HG03571 (cell line): ENCODE data around the gene LDLRAD3.
"Not testable (repeated sequence)": the region's sequence is repeated elsewhere in the genome, so short reads cannot be mapped to it uniquely, and the experiment has no call there.

Experiments
- ATAC-seq: cut with Tn5 transposase; IDR thresholded peaks from one replicate; pipeline ENCODE4 v1.9.1; 2021; ENCODE audit not compliant: unreplicated experiment

The LDLRAD3 gene

GRCh38 chr11:36041988-36042611 is 98.2 kb downstream of the LDLRAD3 start:
- no peak for ATAC-seq

DNA sequence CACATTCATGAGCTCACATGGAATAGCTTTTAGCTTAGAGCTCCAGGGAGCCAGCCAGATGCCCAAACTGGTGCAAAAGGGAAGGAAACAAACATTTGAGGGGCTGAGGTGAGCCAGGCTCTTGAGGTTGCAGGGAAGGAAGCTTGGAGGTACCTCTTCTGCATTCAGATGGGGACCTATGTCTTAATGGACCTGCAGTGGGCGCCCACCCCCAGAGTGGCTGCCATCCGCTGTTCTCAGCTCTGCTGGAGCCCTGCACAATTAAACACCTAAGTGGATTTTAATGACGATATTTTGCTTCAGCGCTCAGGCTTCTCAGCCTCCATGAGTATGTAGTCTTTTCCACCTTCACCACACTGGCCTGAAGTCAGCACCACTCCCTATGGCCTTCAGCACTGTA is 100.8 kb downstream of the LDLRAD3 start:
- ATAC-seq = no peak

DNA sequence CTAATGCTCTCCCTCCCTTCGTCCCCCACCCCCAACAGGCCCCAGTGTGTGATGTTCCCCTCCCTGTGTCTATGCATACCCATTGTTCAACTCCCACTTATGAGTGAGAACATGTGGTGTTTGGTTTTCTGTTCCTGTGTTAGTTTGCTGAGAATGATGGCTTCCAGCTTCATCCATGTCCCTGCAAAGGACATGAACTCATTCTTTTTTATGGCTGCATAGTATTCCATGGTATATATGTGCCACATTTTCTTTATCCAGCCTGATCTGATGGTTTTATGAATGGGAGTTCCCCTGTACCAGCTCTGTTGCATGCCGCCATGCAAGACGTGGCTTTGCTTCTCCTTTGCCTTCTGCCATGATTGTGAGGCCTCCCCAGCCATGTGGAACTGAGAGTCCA is 102.1 kb downstream of the LDLRAD3 start:
- ATAC-seq = not testable (repeated sequence)

GRCh38 chr11:36046932-36047331 is 103.1 kb downstream of the LDLRAD3 start:
- no peak for ATAC-seq

DNA sequence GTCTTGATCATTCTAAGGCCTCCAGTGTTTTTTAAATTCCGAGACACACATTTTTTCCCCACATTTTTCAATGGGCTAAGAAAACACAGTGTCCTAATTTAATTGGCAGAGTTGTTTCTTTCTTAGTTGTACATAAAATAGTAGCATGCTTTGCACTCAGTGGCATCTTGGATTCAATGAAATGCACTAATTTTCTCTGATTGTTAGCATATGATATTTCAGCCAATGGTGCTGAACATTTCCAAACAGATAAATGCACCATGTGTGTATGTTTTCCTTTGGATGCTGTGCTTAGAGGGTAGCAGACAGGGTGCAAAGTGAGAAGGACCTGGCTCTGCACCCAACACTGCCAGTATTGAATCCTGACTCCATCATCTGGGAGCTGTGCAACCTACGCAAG is 103.5 kb downstream of the LDLRAD3 start:
- no peak for ATAC-seq

GRCh38 chr11:36048496-36049247 is 104.8 kb downstream of the LDLRAD3 start:
- no peak for ATAC-seq

DNA sequence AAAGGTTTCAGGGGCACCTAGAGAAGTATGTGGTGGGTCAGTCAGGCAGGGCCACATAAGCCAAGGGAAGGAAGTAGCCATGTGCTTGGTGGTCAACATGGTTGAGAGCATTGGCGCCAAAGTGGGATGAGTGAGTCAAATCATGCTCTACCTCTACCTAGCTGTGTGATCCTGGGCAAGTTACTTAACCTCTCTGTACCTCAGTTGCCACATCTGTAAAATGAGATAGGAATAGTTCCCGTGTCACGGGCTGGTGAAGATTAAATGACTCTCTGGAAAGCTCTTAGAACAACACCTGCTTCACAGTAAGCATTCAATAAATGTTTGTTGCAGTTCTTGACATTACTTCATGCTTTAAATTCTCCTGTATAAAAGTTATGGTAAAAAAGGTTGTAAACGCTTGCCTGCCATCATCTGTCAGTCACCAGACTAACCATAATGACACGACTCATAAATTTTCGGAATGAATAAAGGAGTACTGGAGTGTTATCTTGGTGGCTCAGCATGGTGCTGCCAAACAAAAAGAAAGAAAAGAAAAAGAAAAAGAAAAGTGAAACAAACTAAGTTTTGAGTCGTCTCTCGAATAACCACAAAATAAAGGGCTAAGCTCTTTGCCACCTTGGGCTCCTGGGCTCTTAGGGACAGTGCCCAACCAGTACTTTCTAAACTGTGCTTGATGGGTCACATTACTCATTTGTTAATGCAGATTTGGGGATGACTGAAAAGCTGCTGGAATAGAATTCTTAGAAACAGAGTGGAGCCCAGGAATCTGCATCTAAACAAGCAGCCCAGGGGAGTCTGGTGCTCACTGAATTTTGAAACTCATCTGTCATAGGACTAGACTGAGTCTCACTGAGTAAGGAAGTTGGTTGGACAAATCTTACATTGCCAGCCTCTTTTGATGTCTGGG is 107.6 kb downstream of the LDLRAD3 start:
- ATAC-seq = no peak

- ATAC-seq = no peak
Measured at GRCh38 chr11:36053281-36053680, 109.4 kb downstream of the LDLRAD3 start.

- ATAC-seq = no peak
Measured at GRCh38 chr11:36053862-36054261, 110.0 kb downstream of the LDLRAD3 start.

DNA sequence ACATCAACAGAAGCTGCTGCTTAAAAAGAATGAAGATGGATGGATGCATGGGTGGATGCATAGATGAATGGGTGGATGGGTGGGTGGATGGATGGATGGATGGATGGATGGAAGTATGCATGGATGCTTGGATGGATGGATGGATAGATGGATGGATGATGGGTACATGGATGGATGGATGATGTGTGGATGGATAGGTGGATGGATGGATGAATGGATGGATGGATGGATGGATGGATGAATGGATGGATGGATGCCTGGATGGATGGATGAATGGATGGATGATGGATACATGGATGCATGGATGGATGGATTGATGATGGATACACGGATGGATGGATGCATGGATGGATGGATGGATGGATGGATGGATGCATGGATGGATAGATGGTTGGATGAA is 110.8 kb downstream of the LDLRAD3 start:
- no peak for ATAC-seq

DNA sequence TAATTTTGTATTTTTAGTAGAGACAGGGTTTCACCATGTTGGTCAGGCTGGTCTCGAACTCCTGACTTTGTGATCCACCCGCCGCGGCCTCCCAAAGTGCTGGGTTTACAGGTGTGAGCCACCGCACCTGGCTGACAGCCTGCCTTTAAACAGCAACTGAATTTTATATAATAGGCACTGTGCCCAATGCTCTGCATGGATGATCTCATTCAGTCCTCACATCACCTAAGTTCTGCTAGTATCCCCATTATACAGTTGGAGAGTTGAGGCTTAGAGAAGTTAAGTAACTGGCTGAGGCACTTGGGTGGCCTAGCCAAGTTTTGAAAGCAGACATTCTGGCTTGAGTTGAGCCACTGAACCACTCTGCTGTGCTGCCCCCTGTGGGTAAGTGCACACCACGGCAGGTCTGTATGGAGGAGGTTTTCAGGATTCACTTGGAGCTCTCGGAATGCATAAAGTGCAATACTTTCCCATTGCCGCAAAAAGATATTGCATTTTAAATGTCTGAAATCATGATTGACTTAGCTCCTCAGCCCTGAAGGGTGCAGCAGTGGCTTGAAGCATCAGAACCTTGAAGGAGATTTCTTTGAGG is 112.4 kb downstream of the LDLRAD3 start:
- ATAC-seq = no peak

DNA sequence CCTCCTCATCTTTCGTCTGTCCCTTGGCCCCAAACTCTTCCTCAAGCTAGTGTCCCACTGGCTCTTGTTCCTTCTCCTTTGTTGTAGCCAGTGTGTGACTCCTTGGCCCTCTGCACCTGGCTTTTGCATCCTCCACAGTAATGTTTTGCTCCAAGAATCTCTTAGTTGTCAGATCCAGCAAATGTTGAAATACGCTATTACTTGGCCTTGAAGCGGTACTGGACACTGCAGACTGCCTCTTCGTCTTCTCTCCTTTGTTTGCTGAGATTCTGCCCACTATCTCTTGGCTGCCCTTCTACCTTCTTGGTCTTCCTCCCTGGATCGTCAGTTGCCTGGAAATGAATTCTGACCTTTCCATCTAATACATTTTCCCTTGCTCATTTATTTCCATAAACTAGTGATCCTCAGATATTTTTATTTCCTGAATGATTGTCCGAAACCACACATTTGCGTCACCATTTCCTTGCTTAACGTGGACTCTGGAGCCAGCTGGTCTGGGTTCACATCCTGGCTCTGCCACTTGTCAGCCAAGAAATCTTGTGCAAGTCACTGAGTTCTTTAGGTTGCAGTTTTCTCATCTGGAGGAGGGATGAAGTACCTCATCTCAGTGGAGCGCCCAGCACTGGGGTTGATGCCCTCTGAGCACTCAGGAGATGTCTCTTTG is 113.6 kb downstream of the LDLRAD3 start:
- ATAC-seq = no peak

DNA sequence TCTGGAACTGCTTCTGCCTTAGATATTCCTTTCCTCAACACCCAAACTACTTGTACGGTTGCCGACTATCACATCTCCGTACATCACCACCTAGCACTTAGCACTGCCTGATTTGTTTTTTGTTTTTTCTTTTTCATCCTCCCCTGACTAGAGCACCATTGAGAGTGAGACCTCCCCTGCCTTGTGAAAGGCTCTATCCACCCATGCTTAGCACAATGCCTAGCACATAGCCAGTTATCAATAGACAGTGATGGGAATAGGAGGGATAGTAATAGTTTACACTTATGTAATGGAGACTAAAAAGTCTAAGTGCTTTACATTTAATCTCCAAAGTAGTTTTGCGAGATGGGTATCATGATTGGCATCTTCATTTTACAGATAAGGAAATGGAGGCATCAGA is 115.8 kb downstream of the LDLRAD3 start:
- no peak for ATAC-seq

GRCh38 chr11:36060926-36061325 is 117.1 kb downstream of the LDLRAD3 start:
- no peak for ATAC-seq

- ATAC-seq = no peak
Measured at GRCh38 chr11:36061471-36061870, 117.6 kb downstream of the LDLRAD3 start.

GRCh38 chr11:36062796-36063365 is 119.0 kb downstream of the LDLRAD3 start:
- no peak for ATAC-seq

DNA sequence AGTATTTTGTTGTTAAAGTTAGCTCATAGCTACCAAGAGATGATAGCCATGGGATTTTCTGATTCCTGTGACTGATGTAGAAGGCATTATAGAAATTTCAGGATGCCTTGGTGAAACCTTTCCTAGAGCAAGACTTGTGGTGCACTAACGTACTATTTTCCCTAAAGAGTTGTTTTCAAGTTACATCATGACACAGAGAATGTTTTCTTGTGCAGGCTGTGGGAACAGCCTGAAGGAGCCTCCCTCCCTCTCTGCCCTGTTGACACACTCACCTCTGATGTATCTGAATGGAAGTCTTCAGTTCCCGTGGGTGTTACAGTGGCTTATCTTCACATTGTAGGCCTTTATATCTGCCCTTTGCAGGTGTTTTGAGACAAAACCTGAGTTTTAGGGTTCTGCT is 121.6 kb downstream of the LDLRAD3 start:
- no peak for ATAC-seq

GRCh38 chr11:36066891-36067290 is 123.0 kb downstream of the LDLRAD3 start:
- ATAC-seq = no peak

- no peak for ATAC-seq
Measured at GRCh38 chr11:36069576-36070212, 125.8 kb downstream of the LDLRAD3 start.
